Panc1 (cell line): ENCODE data around the gene TNNI3K. TPM values are rescaled to one million over a fixed set of nuclear protein-coding genes. Genes with fewer than 3 reads are reported as not detected.

ENCODE experiments used
- ATAC-seq: fragments of 200-7000 bp; cut with Tn5 transposase; 2 replicates; pipeline ENCODE4 v1.9.1; 2020; ENCODE audit warnings: mild to moderate bottlenecking, moderate library complexity
- BruUV-seq: library from RNA; stranded (reverse); fragments of 400-500 nt; replicated peaks from 2 replicates; lab custom pipeline; 2021; lab: Mats Ljungman, UMichigan
- CTCF ChIA-PET: fragments of 300-600 bp; sonication (Branson Sonifier 250); formaldehyde crosslinking; loops from one replicate; lab custom pipeline; 2022; ENCODE audit warnings: antibody characterized with exemption; lab: Charles Lee
- POLR2A ChIA-PET: fragments of 300-600 bp; sonication (Branson Sonifier 250); formaldehyde crosslinking; loops from one replicate; lab custom pipeline; 2022; ENCODE audit warnings: antibody characterized with exemption; lab: Charles Lee
- DNase-seq: peaks from one replicate; pipeline ENCODE4 v3.0.0-alpha.2; 2010; ENCODE audit warnings: low read depth, low spot score
- H3K27ac ChIP-seq: 2 replicates; pipeline ENCODE4 v1.5.1; 2011; ENCODE audit warnings: mild to moderate bottlenecking, low read length, inconsistent platforms
- H3K27me3 ChIP-seq: fragments of 200-500 bp; sonication (Bioruptor generic); 2 replicates; pipeline ENCODE4 v1.6.0; 2014; ENCODE audit warnings: low read length, inconsistent platforms; ENCODE audit not compliant: control insufficient read depth, insufficient read depth
- H3K36me3 ChIP-seq: fragments of 200-500 bp; sonication (Bioruptor generic); 2 replicates; pipeline ENCODE4 v1.5.1; 2014; ENCODE audit warnings: inconsistent platforms, mild to moderate bottlenecking, low read length, moderate library complexity; ENCODE audit not compliant: control insufficient read depth, insufficient read depth
- H3K4me1 ChIP-seq: 2 replicates; pipeline ENCODE4 v1.5.1; 2011; ENCODE audit warnings: inconsistent platforms, mild to moderate bottlenecking, low read length, moderate library complexity; ENCODE audit not compliant: control insufficient read depth, insufficient read depth
- H3K4me3 ChIP-seq, 2 experiments: 2 replicates each; pipeline ENCODE4 v1.5.1; 2011 to 2012; ENCODE audit warnings: low read depth in 2 of 2, low read length in 2 of 2, mild to moderate bottlenecking in 2 of 2, inconsistent platforms in 1 of 2, moderate library complexity in 1 of 2
- H3K9me3 ChIP-seq: fragments of 200-500 bp; sonication (Bioruptor generic); 2 replicates; pipeline ENCODE4 v1.5.1; 2014; ENCODE audit warnings: low read depth, mild to moderate bottlenecking, inconsistent platforms, low read length, moderate library complexity; ENCODE audit not compliant: control insufficient read depth, insufficient read depth
- POLR2AphosphoS5 ChIP-seq: IDR thresholded peaks from 2 replicates; pipeline ENCODE4 v1.6.1; 2012; ENCODE audit warnings: mild to moderate bottlenecking, low read depth, low read length, moderate library complexity
- SIN3A ChIP-seq: IDR thresholded peaks from 2 replicates; pipeline ENCODE4 v1.6.1; 2012; ENCODE audit warnings: low read depth, mild to moderate bottlenecking, low read length, moderate library complexity, borderline replicate concordance; ENCODE audit not compliant: insufficient read depth
- TCF7L2 ChIP-seq: IDR thresholded peaks from 2 replicates; pipeline ENCODE4 v1.6.1; 2011; ENCODE audit warnings: mild to moderate bottlenecking, low read depth, low read length, inconsistent platforms
- in situ Hi-C: cut with HindIII; loops from 2 replicates; pipeline ENCODE4 v1.10.0; 2016; ENCODE audit warnings: low sequenced_read_pairs, low pct_unique_long_range_greater_than_20kb
- intact Hi-C: fragments of 100-400 bp; cut with micrococcal nuclease; formaldehyde crosslinking; loops from one replicate; pipeline ENCODE4 v1.10.0; 2022; ENCODE audit not compliant: unreplicated experiment
- total RNA-seq: library from RNA; stranded (reverse); gene quantifications from one replicate; pipeline ENCODE4 v1.2.1, GENCODE V29; 2021; ENCODE audit not compliant: unreplicated experiment
- TF ChIP-seq, protein P1 (sequence below): fragments of 450-650 bp; IDR thresholded peaks from 2 replicates; pipeline ENCODE4 v1.5.1; 2017; ENCODE audit warnings: mild to moderate bottlenecking
- TF ChIP-seq, protein P2 (sequence below), 2 experiments: IDR thresholded peaks; 2 replicates each; pipeline ENCODE4 v1.6.1; 2011 to 2012; ENCODE audit warnings: low read depth in 2 of 2, control low read depth in 1 of 2, low read length in 1 of 2, mild to moderate bottlenecking in 1 of 2, moderate library complexity in 1 of 2; ENCODE audit not compliant: insufficient read depth in 1 of 2

Gene TNNI3K
- total RNA-seq, 1 experiment from 2014 or later: not detected

DNA sequence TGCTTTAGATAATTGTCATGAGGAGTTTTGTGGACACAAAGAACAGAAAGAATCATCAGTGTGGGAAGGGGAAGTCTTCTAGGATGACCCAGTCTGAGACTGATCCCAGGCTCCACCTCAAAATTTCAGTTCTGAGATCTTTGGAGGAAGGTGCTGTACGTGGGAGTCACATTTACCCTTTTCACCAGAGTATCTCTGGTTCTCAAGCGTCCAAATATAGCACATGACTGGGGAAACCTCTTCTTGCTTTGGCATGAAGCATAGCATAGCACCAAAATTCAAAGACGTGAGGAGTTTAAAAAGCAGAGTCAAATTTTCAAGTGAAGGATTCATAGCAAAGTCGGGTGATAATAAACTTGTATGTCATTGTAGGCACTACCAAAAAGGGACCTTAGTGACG lies 180.7 kb downstream of the TNNI3K start:
- ChIA-PET POLR2A (no interaction called here), CTCF (no interaction called here)
- ATAC-seq: no peak
- H3K27ac ChIP-seq: no peak overlapping the region
- H3K27me3 ChIP-seq: no peaks in the 10 kb centered on the region
- no peaks in the 10 kb centered on the region for H3K4me1 ChIP-seq
- no peak for TF ChIP-seq TCF7L2
- TF ChIP-seq, protein P1, sequence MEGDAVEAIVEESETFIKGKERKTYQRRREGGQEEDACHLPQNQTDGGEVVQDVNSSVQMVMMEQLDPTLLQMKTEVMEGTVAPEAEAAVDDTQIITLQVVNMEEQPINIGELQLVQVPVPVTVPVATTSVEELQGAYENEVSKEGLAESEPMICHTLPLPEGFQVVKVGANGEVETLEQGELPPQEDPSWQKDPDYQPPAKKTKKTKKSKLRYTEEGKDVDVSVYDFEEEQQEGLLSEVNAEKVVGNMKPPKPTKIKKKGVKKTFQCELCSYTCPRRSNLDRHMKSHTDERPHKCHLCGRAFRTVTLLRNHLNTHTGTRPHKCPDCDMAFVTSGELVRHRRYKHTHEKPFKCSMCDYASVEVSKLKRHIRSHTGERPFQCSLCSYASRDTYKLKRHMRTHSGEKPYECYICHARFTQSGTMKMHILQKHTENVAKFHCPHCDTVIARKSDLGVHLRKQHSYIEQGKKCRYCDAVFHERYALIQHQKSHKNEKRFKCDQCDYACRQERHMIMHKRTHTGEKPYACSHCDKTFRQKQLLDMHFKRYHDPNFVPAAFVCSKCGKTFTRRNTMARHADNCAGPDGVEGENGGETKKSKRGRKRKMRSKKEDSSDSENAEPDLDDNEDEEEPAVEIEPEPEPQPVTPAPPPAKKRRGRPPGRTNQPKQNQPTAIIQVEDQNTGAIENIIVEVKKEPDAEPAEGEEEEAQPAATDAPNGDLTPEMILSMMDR: no peak
- TF ChIP-seq POLR2AphosphoS5: no peak
- TF ChIP-seq SIN3A: no peak
- TF ChIP-seq, protein P2, sequence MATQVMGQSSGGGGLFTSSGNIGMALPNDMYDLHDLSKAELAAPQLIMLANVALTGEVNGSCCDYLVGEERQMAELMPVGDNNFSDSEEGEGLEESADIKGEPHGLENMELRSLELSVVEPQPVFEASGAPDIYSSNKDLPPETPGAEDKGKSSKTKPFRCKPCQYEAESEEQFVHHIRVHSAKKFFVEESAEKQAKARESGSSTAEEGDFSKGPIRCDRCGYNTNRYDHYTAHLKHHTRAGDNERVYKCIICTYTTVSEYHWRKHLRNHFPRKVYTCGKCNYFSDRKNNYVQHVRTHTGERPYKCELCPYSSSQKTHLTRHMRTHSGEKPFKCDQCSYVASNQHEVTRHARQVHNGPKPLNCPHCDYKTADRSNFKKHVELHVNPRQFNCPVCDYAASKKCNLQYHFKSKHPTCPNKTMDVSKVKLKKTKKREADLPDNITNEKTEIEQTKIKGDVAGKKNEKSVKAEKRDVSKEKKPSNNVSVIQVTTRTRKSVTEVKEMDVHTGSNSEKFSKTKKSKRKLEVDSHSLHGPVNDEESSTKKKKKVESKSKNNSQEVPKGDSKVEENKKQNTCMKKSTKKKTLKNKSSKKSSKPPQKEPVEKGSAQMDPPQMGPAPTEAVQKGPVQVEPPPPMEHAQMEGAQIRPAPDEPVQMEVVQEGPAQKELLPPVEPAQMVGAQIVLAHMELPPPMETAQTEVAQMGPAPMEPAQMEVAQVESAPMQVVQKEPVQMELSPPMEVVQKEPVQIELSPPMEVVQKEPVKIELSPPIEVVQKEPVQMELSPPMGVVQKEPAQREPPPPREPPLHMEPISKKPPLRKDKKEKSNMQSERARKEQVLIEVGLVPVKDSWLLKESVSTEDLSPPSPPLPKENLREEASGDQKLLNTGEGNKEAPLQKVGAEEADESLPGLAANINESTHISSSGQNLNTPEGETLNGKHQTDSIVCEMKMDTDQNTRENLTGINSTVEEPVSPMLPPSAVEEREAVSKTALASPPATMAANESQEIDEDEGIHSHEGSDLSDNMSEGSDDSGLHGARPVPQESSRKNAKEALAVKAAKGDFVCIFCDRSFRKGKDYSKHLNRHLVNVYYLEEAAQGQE (IDR thresholded peaks at IDR 0.05; ENCODE audit: insufficient read depth in 1 of 2, low read depth in 2 of 2, low read length in 1 of 2): no peak
- no TSS peak for BruUV-seq
- no peak for DNase-seq
- in situ Hi-C loops: no loop called here
- no peaks in the 10 kb centered on the region for H3K9me3 ChIP-seq
- H3K36me3 ChIP-seq: no peaks in the 10 kb centered on the region
- intact Hi-C loops: no loop called here
- H3K4me3 ChIP-seq: no peak overlapping the region

DNA sequence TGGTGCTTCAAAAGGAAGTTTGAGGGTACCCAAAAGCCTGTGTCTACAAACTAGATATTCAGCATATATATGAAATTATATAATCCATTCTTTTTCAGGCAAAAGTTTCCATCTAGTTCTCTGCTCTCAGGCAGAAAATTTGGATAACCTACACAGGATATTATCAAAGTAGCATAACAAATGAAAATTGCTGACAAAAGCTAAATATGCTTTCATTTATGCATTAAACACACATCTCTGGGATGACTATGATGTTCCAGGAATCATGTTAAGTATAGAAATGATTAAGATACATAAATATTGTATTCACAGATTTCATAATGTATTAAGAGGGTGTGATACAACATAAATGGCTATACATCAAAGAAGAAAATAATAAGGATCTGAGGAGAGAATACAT lies 184.4 kb downstream of the TNNI3K start:
- H3K4me3 ChIP-seq: no peak overlapping the region
- intact Hi-C loops (no loop called here), in situ Hi-C loops (no loop called here)
- no peaks in the 10 kb centered on the region for H3K27me3 ChIP-seq
- H3K4me1 ChIP-seq: no peaks in the 10 kb centered on the region
- H3K27ac ChIP-seq: no peak overlapping the region
- BruUV-seq: no TSS peak
- TF ChIP-seq, protein P1: no peak
- no peak for TF ChIP-seq TCF7L2
- TF ChIP-seq SIN3A: no peak
- TF ChIP-seq, protein P2 (IDR thresholded peaks at IDR 0.05; ENCODE audit: insufficient read depth in 1 of 2, low read depth in 2 of 2, low read length in 1 of 2): no peak
- no peak for TF ChIP-seq POLR2AphosphoS5
- no peaks in the 10 kb centered on the region for H3K9me3 ChIP-seq
- POLR2A ChIA-PET: no interaction called here
- no peak for ATAC-seq
- no peak for DNase-seq
- CTCF ChIA-PET: no interaction called here
- no peaks in the 10 kb centered on the region for H3K36me3 ChIP-seq
